Mononuclear cell (primary cell): ENCODE measurements around the gene CLTB. TPM values are rescaled to one million over a fixed set of nuclear protein-coding genes. Genes with fewer than 3 reads are reported as not detected.

ENCODE experiments used
- H3K27me3 ChIP-seq: 2 replicates; pipeline ENCODE4 v1.6.0; 2011; ENCODE audit warnings: low read length, control low read depth; ENCODE audit not compliant: insufficient read depth
- H3K4me1 ChIP-seq: 2 replicates; pipeline ENCODE4 v1.5.1; 2011; ENCODE audit warnings: mild to moderate bottlenecking, low read length, control low read depth; ENCODE audit not compliant: insufficient read depth
- H3K4me3 ChIP-seq: 2 replicates; pipeline ENCODE4 v1.5.1; 2011; ENCODE audit warnings: mild to moderate bottlenecking, low read length, moderate library complexity
- H3K9me3 ChIP-seq: 2 replicates; pipeline ENCODE4 v1.5.1; 2011; ENCODE audit warnings: low read depth, mild to moderate bottlenecking, control low read depth, low read length
- total RNA-seq: library from RNA; depleted of rRNA; stranded (reverse); fragments of >200 nt; gene quantifications from one replicate; pipeline ENCODE4 v1.2.3, GENCODE V29; 2012

Gene CLTB
- total RNA-seq, 1 donor, result 55.3 TPM

DNA sequence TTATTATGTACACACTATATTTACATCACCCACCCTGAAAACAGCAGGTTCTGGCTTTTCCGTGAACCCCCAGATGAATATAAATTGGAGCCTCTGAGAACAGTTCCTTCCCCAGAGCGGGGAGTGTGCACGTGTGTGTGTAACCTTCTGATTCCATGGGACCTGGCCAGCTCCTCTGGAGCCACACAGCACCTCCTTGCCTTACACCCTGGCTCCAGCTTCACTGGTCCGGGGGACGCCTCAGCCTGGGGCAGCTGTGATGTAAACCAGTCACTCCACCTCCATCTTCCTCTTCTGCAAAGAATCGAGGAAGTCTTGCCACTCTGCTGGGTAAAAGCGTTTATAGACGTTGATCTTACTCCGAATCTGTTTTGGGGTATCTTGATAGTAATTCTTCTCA lies 32.4 kb downstream of the CLTB start:
- Histone ChIP-seq H3K27me3 (no peaks in the 10 kb centered on the region), H3K9me3 (no peaks in the 10 kb centered on the region), H3K4me1 (peaks cover 25% of the 10 kb centered on the region), H3K4me3 (no peak overlapping the region)

GRCh38 chr5:176383248-176383905 lies 33.0 kb downstream of the CLTB start:
- Histone ChIP-seq H3K4me1 (peaks cover 25% of the 10 kb centered on the region), H3K9me3 (no peaks in the 10 kb centered on the region)

GRCh38 chr5:176382721-176383120 lies 33.6 kb downstream of the CLTB start:
- Histone ChIP-seq H3K9me3 (no peaks in the 10 kb centered on the region), H3K4me3 (no peak overlapping the region), H3K27me3 (no peaks in the 10 kb centered on the region), H3K4me1 (peaks cover 20% of the 10 kb centered on the region)

More at GRCh38 chr5:176383248-176383905, 33.0 kb downstream of the CLTB start:
- no peaks in the 10 kb centered on the region for H3K27me3 ChIP-seq
- H3K4me3 ChIP-seq, result no peak overlapping the region

GRCh38 chr5:176381979-176382378 lies 34.4 kb downstream of the CLTB start:
- Histone ChIP-seq H3K4me1 (peaks cover 12% of the 10 kb centered on the region), H3K4me3 (no peak overlapping the region), H3K9me3 (no peaks in the 10 kb centered on the region), H3K27me3 (no peaks in the 10 kb centered on the region)

DNA sequence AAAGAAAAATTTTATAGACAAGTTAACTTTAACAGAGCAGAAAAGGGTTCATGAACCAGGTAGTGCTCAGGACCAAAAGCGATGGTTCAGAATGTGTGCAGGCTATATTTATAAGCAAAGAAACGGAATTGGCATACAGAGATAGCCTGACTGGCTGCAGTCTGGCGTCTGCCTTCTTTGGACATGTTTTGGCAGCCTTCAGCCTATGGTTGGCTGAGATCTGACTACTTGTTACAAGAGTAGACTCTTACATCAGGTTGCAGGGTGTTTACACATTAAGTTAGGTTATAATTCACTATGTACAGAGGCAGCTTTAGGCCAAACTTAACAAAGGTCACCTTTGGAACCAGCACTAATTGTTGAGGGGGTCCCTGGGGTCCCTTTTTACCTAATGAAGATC lies 34.9 kb downstream of the CLTB start:
- H3K4me3 ChIP-seq, result no peak overlapping the region
- H3K4me1 ChIP-seq, result peaks cover 7% of the 10 kb centered on the region
- no peaks in the 10 kb centered on the region for H3K27me3 ChIP-seq
- no peaks in the 10 kb centered on the region for H3K9me3 ChIP-seq

- H3K4me3 ChIP-seq, result no peak overlapping the region
- no peaks in the 10 kb centered on the region for H3K9me3 ChIP-seq
- no peaks in the 10 kb centered on the region for H3K27me3 ChIP-seq
- H3K4me1 ChIP-seq, result peaks cover 5% of the 10 kb centered on the region
Observed at GRCh38 chr5:176379881-176380280, 36.5 kb downstream of the CLTB start.

DNA sequence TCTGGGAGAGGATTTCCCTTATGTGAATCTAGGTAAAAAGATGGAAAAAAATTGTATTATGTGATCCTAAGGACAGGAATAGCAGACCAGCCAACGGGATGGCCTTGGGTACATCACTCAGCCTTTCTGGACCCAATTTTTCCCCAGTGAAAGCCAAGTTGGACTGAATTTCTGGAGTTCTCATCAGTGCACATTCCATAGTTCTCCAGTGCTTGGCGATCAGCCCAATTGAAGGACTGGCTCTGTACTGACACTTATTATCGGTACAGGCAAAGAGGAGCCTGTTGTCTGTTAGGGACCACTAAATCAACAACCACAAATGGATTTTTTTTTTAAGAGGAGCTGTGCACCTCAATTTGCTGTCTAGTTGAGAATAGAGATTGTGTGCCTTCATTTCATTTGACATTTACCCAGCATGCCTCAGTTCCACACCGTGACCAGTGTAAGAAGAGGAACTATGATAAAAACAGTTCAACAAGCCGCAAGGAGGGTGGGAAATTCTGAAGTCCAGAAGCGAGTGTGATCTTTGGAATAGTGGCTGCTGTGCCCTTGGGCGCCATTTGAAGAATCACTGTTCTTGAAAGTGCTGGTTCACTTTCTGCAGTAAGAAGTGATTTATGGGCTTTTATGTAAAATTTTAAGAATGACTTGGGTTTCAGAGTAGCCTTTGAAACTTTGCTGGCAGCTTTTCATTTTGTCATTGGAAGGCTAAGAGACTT lies 43.1 kb downstream of the CLTB start:
- Histone ChIP-seq H3K4me3 (no peak overlapping the region), H3K9me3 (no peaks in the 10 kb centered on the region), H3K4me1 (no peaks in the 10 kb centered on the region), H3K27me3 (no peaks in the 10 kb centered on the region)

- no peak overlapping the region for H3K4me3 ChIP-seq
Observed at GRCh38 chr5:176371621-176372539, 44.5 kb downstream of the CLTB start.

GRCh38 chr5:176369934-176370711 lies 46.2 kb downstream of the CLTB start:
- Histone ChIP-seq H3K9me3 (no peaks in the 10 kb centered on the region), H3K4me3 (no peak overlapping the region), H3K27me3 (no peaks in the 10 kb centered on the region), H3K4me1 (peaks cover 11% of the 10 kb centered on the region)

More at GRCh38 chr5:176371621-176372539, 44.5 kb downstream of the CLTB start:
- Histone ChIP-seq H3K27me3 (no peaks in the 10 kb centered on the region), H3K9me3 (no peaks in the 10 kb centered on the region), H3K4me1 (no peaks in the 10 kb centered on the region)

GRCh38 chr5:176368726-176369125 lies 47.6 kb downstream of the CLTB start:
- Histone ChIP-seq H3K4me1 (peaks cover 16% of the 10 kb centered on the region), H3K4me3 (no peak overlapping the region)

DNA sequence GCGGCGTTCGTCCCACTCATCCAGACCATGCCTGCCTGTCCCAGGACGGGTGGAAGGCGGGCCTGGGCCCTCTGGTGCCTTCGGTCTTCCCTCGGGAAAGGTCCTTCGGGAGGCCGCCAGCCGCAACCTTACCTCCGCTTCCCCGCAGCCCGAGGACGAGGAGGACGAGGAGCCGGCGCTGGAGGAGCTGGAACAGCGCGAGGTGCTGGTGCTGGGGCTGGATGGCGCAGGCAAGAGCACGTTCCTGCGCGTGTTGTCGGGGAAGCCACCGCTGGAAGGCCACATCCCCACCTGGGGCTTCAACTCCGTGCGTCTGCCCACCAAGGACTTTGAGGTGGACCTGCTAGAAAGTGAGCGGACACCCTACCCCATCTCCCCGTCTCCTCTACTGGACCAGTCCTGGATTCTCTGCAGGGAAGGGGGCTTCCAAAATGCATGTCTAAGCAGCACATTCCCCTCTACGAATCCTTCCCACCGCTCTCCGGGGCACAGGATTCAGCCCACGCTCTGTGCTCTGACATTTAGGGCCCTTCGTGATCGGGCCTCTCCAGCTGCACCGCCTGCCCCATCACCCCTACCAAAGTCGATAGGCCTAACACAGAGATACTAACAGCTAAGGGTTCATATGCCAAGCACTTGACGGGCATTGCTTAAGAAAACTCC lies 50.0 kb downstream of the CLTB start:
- H3K4me3 ChIP-seq, result no peak overlapping the region
- H3K4me1 ChIP-seq, result peaks cover 24% of the 10 kb centered on the region
- H3K9me3 ChIP-seq, result no peaks in the 10 kb centered on the region
- no peaks in the 10 kb centered on the region for H3K27me3 ChIP-seq

More at GRCh38 chr5:176368726-176369125, 47.6 kb downstream of the CLTB start:
- no peaks in the 10 kb centered on the region for H3K9me3 ChIP-seq
- H3K27me3 ChIP-seq, result no peaks in the 10 kb centered on the region

- Histone ChIP-seq H3K4me3 (peak within 1 kb of the TSS; percentile 53), H3K4me1 (peaks cover 30% of the 10 kb centered on the region), H3K9me3 (no peaks in the 10 kb centered on the region), H3K27me3 (no peaks in the 10 kb centered on the region)
Observed at GRCh38 chr5:176365351-176366231, 50.7 kb downstream of the CLTB start, which contains the start of gene ARL10. ARL10 (plus strand) TSS chr5:176365487; CDS start chr5:176365564, 77 bp downstream.

DNA sequence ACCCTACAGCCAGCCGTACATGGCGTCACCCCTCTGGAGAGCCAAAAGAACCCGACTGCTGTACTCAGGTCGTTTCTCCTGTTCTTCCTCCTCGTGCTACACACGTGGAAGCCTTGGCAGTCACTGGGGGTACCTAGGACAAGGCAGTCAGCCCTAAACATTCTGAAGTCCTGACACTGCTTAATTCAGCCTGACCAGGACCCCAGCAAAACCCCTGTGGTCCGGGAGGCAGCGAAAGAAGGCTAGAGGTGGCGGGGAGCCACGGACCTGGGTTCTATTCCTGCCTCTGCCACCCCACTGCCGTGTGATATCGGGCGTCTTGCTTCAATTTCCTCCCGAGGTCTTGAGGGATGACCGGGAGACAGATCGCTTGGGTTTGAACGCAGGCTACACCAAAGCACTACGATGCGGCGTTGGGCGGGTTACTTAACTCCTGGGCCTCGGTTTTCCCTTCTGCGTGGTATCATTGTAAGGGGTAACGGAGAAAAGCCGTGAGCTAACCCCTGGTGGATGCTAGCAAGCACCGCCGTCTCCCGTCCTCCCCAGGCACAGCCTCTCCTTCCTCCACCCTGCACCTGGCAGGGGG lies 51.5 kb downstream of the CLTB start:
- Histone ChIP-seq H3K27me3 (no peaks in the 10 kb centered on the region), H3K4me1 (peaks cover 36% of the 10 kb centered on the region), H3K9me3 (no peaks in the 10 kb centered on the region), H3K4me3 (peak overlapping the region; percentile 53)
